WTC11 (cell line): ENCODE results near the gene SGTA. TPM values are rescaled to one million over a fixed set of nuclear protein-coding genes. Genes with fewer than 3 reads are reported as not detected.
A peak's percentile ranks its signal among the peaks of the same experiment; 100 is the strongest.

Experiments
- ARID4B ChIP-seq: sonication (generic); formaldehyde crosslinking; IDR thresholded peaks from 2 replicates; pipeline ENCODE4 v1.8.0; 2023; ENCODE audit warnings: missing genetic modification reagents, mild to moderate bottlenecking, borderline replicate concordance
- ATF2 ChIP-seq: sonication (generic); formaldehyde crosslinking; IDR thresholded peaks from 2 replicates; pipeline ENCODE4 v1.8.1; 2022; ENCODE audit warnings: low read depth, missing genetic modification reagents, borderline replicate concordance
- ATF3 ChIP-seq: sonication (generic); formaldehyde crosslinking; conservative IDR thresholded peaks from 2 replicates; pipeline ENCODE4 v1.8.1; 2022; ENCODE audit warnings: mild to moderate bottlenecking, missing genetic modification reagents
- ATF6 ChIP-seq: sonication (generic); formaldehyde crosslinking; IDR thresholded peaks from 2 replicates; pipeline ENCODE4 v1.8.1; 2023; ENCODE audit warnings: mild to moderate bottlenecking, missing genetic modification reagents
- CBFB ChIP-seq: sonication (generic); formaldehyde crosslinking; IDR thresholded peaks from 2 replicates; pipeline ENCODE4 v1.8.1; 2022; ENCODE audit warnings: mild to moderate bottlenecking, low read depth, missing genetic modification reagents
- E2F1 ChIP-seq: sonication (generic); formaldehyde crosslinking; IDR thresholded peaks from 2 replicates; pipeline ENCODE4 v1.8.0; 2022; ENCODE audit warnings: mild to moderate bottlenecking, missing genetic modification reagents
- ESRRA ChIP-seq: sonication (generic); formaldehyde crosslinking; IDR thresholded peaks from 2 replicates; pipeline ENCODE4 v1.8.1; 2022; ENCODE audit warnings: mild to moderate bottlenecking, missing genetic modification reagents, borderline replicate concordance
- ETV6 ChIP-seq: sonication (generic); formaldehyde crosslinking; IDR thresholded peaks from 2 replicates; pipeline ENCODE4 v1.8.1; 2022; ENCODE audit warnings: mild to moderate bottlenecking, missing genetic modification reagents
- IRF1 ChIP-seq: sonication (generic); formaldehyde crosslinking; IDR thresholded peaks from 2 replicates; pipeline ENCODE4 v1.8.0; 2023; ENCODE audit warnings: missing genetic modification reagents
- JUN ChIP-seq: sonication (generic); formaldehyde crosslinking; IDR thresholded peaks from 2 replicates; pipeline ENCODE4 v1.8.0; 2023; ENCODE audit warnings: mild to moderate bottlenecking, missing genetic modification reagents
- MAX ChIP-seq: sonication (generic); formaldehyde crosslinking; IDR thresholded peaks from 2 replicates; pipeline ENCODE4 v1.8.0; 2022; ENCODE audit warnings: mild to moderate bottlenecking, missing genetic modification reagents
- MLX ChIP-seq: sonication (generic); formaldehyde crosslinking; IDR thresholded peaks from 2 replicates; pipeline ENCODE4 v1.8.1; 2023; ENCODE audit warnings: mild to moderate bottlenecking, missing genetic modification reagents, moderate library complexity
- RORB ChIP-seq: fragments of 250-450 bp; sonication (Bioruptor Pico); IDR thresholded peaks from 2 replicates; pipeline ENCODE4 v1.9.0; 2021; ENCODE audit warnings: mild to moderate bottlenecking
- SMAD3 ChIP-seq: sonication (generic); formaldehyde crosslinking; IDR thresholded peaks from 2 replicates; pipeline ENCODE4 v1.8.0; 2022; ENCODE audit warnings: missing genetic modification reagents, mild to moderate bottlenecking, borderline replicate concordance
- TEAD4 ChIP-seq: sonication (generic); formaldehyde crosslinking; IDR thresholded peaks from 2 replicates; pipeline ENCODE4 v1.8.0; 2022; ENCODE audit warnings: mild to moderate bottlenecking, missing genetic modification reagents
- ZNF138 ChIP-seq: sonication (generic); formaldehyde crosslinking; conservative IDR thresholded peaks from 2 replicates; pipeline ENCODE4 v1.8.1; 2022; ENCODE audit warnings: mild to moderate bottlenecking, moderate library complexity, missing genetic modification reagents
- ZNF396 ChIP-seq: fragments of 250-450 bp; sonication (Bioruptor Pico); IDR thresholded peaks from 2 replicates; pipeline ENCODE4 v1.8.0; 2021; ENCODE audit warnings: mild to moderate bottlenecking, moderate library complexity, borderline replicate concordance
- ZNF512 ChIP-seq: sonication (generic); formaldehyde crosslinking; IDR thresholded peaks from 2 replicates; pipeline ENCODE4 v1.8.1; 2022; ENCODE audit warnings: missing genetic modification reagents, borderline replicate concordance
- ZSCAN18 ChIP-seq: fragments of 250-450 bp; sonication (Bioruptor Pico); IDR thresholded peaks from 2 replicates; pipeline ENCODE4 v2.1.2; 2022; ENCODE audit warnings: mild to moderate bottlenecking, moderate library complexity
- total RNA-seq: library from RNA; stranded (reverse); gene quantifications from 3 replicates; pipeline ENCODE4 v1.2.3, GENCODE V29; 2021

The SGTA gene
- total RNA-seq, 1 experiment from 2014 or later = 91.2 TPM

GRCh38 chr19:2739602-2740313 is 43.3 kb downstream of the SGTA start, which contains the start of gene SLC39A3 (continued):
- peak; percentile 98 for TF ChIP-seq CBFB
- peak; percentile 92 for TF ChIP-seq JUN (CRISPR knock-in tag)
- TF ChIP-seq MLX (CRISPR knock-in tag) = no peak
- peak; percentile 82; the same call in 1 of the 2 replicates for TF ChIP-seq MAX
- peak; percentile 97 for TF ChIP-seq ZSCAN18
- no peak for TF ChIP-seq RORB (CRISPR knock-in tag)
- TF ChIP-seq ATF3 (CRISPR knock-in tag) = peak; percentile 72; the same call in 1 of the 2 replicates
- peak; percentile 95 for TF ChIP-seq SMAD3 (CRISPR knock-in tag)
- peak; percentile 85; the same call in 1 of the 2 replicates for TF ChIP-seq ZNF396 (CRISPR knock-in tag)
- TF ChIP-seq ESRRA = peak; percentile 98
- TF ChIP-seq E2F1 (CRISPR knock-in tag) = peak; percentile 94
- peak; percentile 91; the same call in 1 of the 2 replicates for TF ChIP-seq TEAD4 (CRISPR knock-in tag)
- 0 out of 2 replicates have a peak, but pooled peaks have one; percentile 66 for TF ChIP-seq ATF2
- peak; percentile 99 for TF ChIP-seq ARID4B (CRISPR knock-in tag)
- TF ChIP-seq ETV6 (CRISPR knock-in tag) = peak; percentile 99
- TF ChIP-seq ZNF512 = peak; percentile 73; the same call in 1 of the 2 replicates
- peak; percentile 96 for TF ChIP-seq ZNF138 (CRISPR knock-in tag)
- TF ChIP-seq IRF1 (CRISPR knock-in tag) = peak; percentile 95
- no peak; the same call in 1 of the 2 replicates for TF ChIP-seq ATF6 (CRISPR knock-in tag)
